B cell (primary cell): ENCODE measurements around the gene PPP2R2C. TPM values are rescaled to one million over a fixed set of nuclear protein-coding genes. Genes with fewer than 3 reads are reported as not detected.

Experiments used
- ATAC-seq: fragments of 200-7000 bp; cut with Tn5 transposase; one replicate; pipeline ENCODE4 v1.10.0; 2021; ENCODE audit warnings: low read depth, mild to moderate bottlenecking, moderate number of reproducible peaks, moderate library complexity
- CTCF ChIA-PET: fragments of 350-600 bp; sonication (Branson Sonifier 250); formaldehyde crosslinking; loops from one replicate; lab custom pipeline; 2021; ENCODE audit warnings: antibody characterized with exemption, inconsistent platforms; lab: Charles Lee
- POLR2A ChIA-PET: fragments of 350-600 bp; sonication (Branson Sonifier 250); formaldehyde crosslinking; loops from one replicate; lab custom pipeline; 2021; ENCODE audit warnings: antibody characterized with exemption; lab: Charles Lee
- DNase-seq: peaks from one replicate; pipeline ENCODE4 v3.0.0; 2013
- H2AFZ ChIP-seq: 2 replicates; pipeline ENCODE4 v1.6.1; 2012; ENCODE audit warnings: mild to moderate bottlenecking, low read depth, low read length; ENCODE audit not compliant: insufficient read depth, poor library complexity, severe bottlenecking
- H3K27ac ChIP-seq, 2 donors: 1 replicate in 1 of 2; 2 replicates in 1 of 2; pipeline ENCODE4 v1.5.1; 2012 to 2013; ENCODE audit warnings: low read length in 2 of 2, mild to moderate bottlenecking in 2 of 2, moderate library complexity in 1 of 2
- H3K27me3 ChIP-seq, 4 experiments: fragments of 200-600 bp in 1 of 4; sonication (generic) in 1 of 4; replicated peaks in 1 of 4; 1 replicate in 2 of 4; 2 replicates in 2 of 4; pipeline versions ENCODE4 v1.6.1 to v1.7.0; 2013 to 2016; ENCODE audit warnings: low read length in 3 of 4, mild to moderate bottlenecking in 2 of 4, mixed read lengths in 1 of 4, moderate library complexity in 1 of 4; ENCODE audit not compliant: insufficient read depth in 4 of 4, control insufficient read depth in 3 of 4; ENCODE audit errors: control extremely low read depth in 1 of 4
- H3K36me3 ChIP-seq, 2 experiments: replicated peaks in 1 of 2; 1 replicate in 1 of 2; 2 replicates in 1 of 2; pipeline versions ENCODE4 v1.6.1 to v1.7.1; 2013; ENCODE audit warnings: low read length in 1 of 2; ENCODE audit not compliant: insufficient read depth in 2 of 2, control insufficient read depth in 1 of 2; ENCODE audit errors: control extremely low read depth in 1 of 2, extremely low read depth in 1 of 2
- H3K4me1 ChIP-seq, 2 donors: fragments of 200-600 bp in 1 of 2; sonication (generic) in 1 of 2; 1 replicate in 1 of 2; 2 replicates in 1 of 2; pipeline versions ENCODE4 v1.5.1 to v1.6.1; 2013 to 2017; ENCODE audit warnings: low read length in 2 of 2; ENCODE audit not compliant: control insufficient read depth in 2 of 2, insufficient read depth in 2 of 2
- H3K4me2 ChIP-seq: replicated peaks from 2 replicates; pipeline ENCODE3; 2012; ENCODE audit warnings: mild to moderate bottlenecking, low read depth, low read length; ENCODE audit not compliant: poor library complexity, severe bottlenecking
- H3K4me3 ChIP-seq, 5 experiments: fragments of 200-600 bp in 1 of 5; sonication (generic) in 1 of 5; 1 replicate in 3 of 5; 2 replicates in 2 of 5; pipeline versions ENCODE4 v1.5.1 to v1.7.0; 2011 to 2016; ENCODE audit warnings: low read length in 4 of 5, mild to moderate bottlenecking in 4 of 5, low read depth in 2 of 5, control low read depth in 1 of 5, moderate library complexity in 1 of 5; ENCODE audit not compliant: insufficient read depth in 1 of 5; ENCODE audit errors: control extremely low read depth in 1 of 5, extremely low read depth in 1 of 5
- H3K79me2 ChIP-seq: fragments of 200-600 bp; sonication (generic); one replicate; pipeline ENCODE4 v1.6.0; 2016; ENCODE audit warnings: low read length; ENCODE audit not compliant: control insufficient read depth, insufficient read depth
- H3K9ac ChIP-seq: fragments of 200-600 bp; sonication (generic); 2 replicates; pipeline ENCODE4 v1.6.1; 2017; ENCODE audit warnings: mild to moderate bottlenecking, low read length, moderate library complexity
- H3K9me3 ChIP-seq, 3 donors: one replicate each; pipeline versions ENCODE4 v1.6.1 to v1.7.1; 2013; ENCODE audit warnings: low read length in 2 of 3; ENCODE audit not compliant: control insufficient read depth in 2 of 3, insufficient read depth in 1 of 3; ENCODE audit errors: control extremely low read depth in 1 of 3
- H4K20me1 ChIP-seq: 2 replicates; pipeline ENCODE4 v1.6.0; 2012; ENCODE audit warnings: mild to moderate bottlenecking, low read length; ENCODE audit not compliant: insufficient read depth, control insufficient read depth, poor library complexity, severe bottlenecking
- H3K27ac Mint-ChIP-seq: one replicate; pipeline ENCODE4 v1.8.0; 2021; ENCODE audit warnings: mixed read lengths
- H3K27me3 Mint-ChIP-seq: one replicate; pipeline ENCODE4 v1.8.0; 2021; ENCODE audit warnings: mixed read lengths
- H3K4me1 Mint-ChIP-seq: one replicate; pipeline ENCODE4 v1.8.0; 2021; ENCODE audit warnings: mixed read lengths
- H3K4me3 Mint-ChIP-seq: one replicate; pipeline ENCODE4 v1.8.0; 2021; ENCODE audit warnings: mixed read lengths
- H3K9me3 Mint-ChIP-seq: one replicate; pipeline ENCODE4 v1.8.0; 2022; ENCODE audit warnings: mixed read lengths; ENCODE audit not compliant: insufficient read depth
- CTCF ChIP-seq: fragments of 200-600 bp; IDR thresholded peaks from one replicate; pipeline ENCODE4 v1.8.0; 2022; ENCODE audit warnings: antibody characterized with exemption, mild to moderate bottlenecking
- EZH2 ChIP-seq: IDR thresholded peaks from 2 replicates; pipeline ENCODE4 v1.6.1; 2012; ENCODE audit warnings: borderline replicate concordance, low read depth, mild to moderate bottlenecking, moderate library complexity, low read length; ENCODE audit not compliant: insufficient read depth, poor library complexity, severe bottlenecking
- WGBS: methylation state at CpG from one replicate; pipeline ENCODE4 v1.1.5; 2013; ENCODE audit warnings: missing lambda C conversion rate; ENCODE audit not compliant: insufficient coverage; 5-methylcytosine and 5-hydroxymethylcytosine counted together
- intact Hi-C: fragments of 100-400 bp; cut with micrococcal nuclease; formaldehyde crosslinking; loops from one replicate; pipeline ENCODE4 v1.10.0; 2022
- polyA plus RNA-seq: library from polyadenylated mRNA; depleted of rRNA; stranded (reverse); fragments of >200 nt; gene quantifications from 2 replicates; pipeline ENCODE4 v1.2.3, GENCODE V29; 2012
- total RNA-seq, 2 donors: library from RNA; stranded (reverse); fragments of 120-200 nt in 1 of 2; gene quantifications; 1 replicate in 1 of 2; 2 replicates in 1 of 2; pipeline versions ENCODE4 v1.2.3 to v1.2.4, GENCODE V29; 2013 to 2022

Gene PPP2R2C
- total and polyA plus RNA-seq, 2 donors (not counting 1 experiment from before 2014, with no cell fraction given), result not detected

- TF ChIP-seq EZH2 (no peak), CTCF (no peak)
- Histone ChIP-seq H3K27me3 (no peaks in the 10 kb centered on the region), H4K20me1 (no peaks in the 10 kb centered on the region), H3K36me3 (no peaks in the 10 kb centered on the region), H3K79me2 (no peaks in the 10 kb centered on the region), H3K4me2 (no peak overlapping the region), H3K4me3 (no peak overlapping the region), H3K4me1 (no peaks in the 10 kb centered on the region), H3K9me3 (peaks cover 0 to 4% (median 0%) of the 10 kb centered on the region in 3 donors), H2AFZ (no peak overlapping the region), H3K9ac (no peak overlapping the region), H3K27ac (no peak overlapping the region)
- Mint-ChIP-seq H3K9me3 (no peaks in the 10 kb centered on the region), H3K27me3 (peaks cover under 1% of the 10 kb centered on the region), H3K27ac (no peak overlapping the region), H3K4me3 (no peak overlapping the region), H3K4me1 (no peaks in the 10 kb centered on the region)
- intact Hi-C loops, result no loop called here
- WGBS, result 89% methylated on average over 9 of the region's 11 CpGs
- POLR2A ChIA-PET, result no interaction called here
- ATAC-seq (no peak), DNase-seq (no peak)
- CTCF ChIA-PET, result no interaction called here
Measured at GRCh38 chr4:6300359-6300758, 172.1 kb downstream of the PPP2R2C start.

DNA sequence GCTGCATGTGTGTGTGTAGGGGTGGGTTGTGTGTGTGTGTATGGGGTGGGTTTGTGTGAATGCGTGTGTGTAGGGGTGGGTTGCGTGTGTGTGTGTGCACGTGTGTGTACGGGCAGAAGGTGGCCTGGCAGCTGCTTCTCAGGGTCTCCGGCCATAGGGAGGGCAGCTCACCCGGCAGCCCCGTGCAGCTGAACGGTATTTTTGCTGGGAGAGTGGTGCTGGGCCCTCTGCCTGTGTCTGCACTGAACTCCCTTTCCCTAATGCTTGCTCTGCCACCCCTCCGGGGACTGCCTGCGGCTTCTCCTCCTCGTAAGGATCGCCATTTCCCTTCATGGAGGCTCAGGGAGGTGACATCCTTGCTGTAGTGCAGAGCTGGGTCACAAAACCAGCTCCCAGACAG is 172.5 kb downstream of the PPP2R2C start:
- no peaks in the 10 kb centered on the region for H3K9me3 Mint-ChIP-seq
- H3K27ac Mint-ChIP-seq, result no peak overlapping the region
- H3K4me3 Mint-ChIP-seq, result no peak overlapping the region
- DNase-seq (no peak), ATAC-seq (no peak)
- WGBS, result 92% methylated on average over 7 of the region's 12 CpGs
- Histone ChIP-seq H3K27me3 (no peaks in the 10 kb centered on the region), H4K20me1 (no peaks in the 10 kb centered on the region), H3K79me2 (no peaks in the 10 kb centered on the region), H3K4me1 (no peaks in the 10 kb centered on the region), H3K4me2 (no peak overlapping the region), H3K9me3 (peaks cover 0 to 4% (median 0%) of the 10 kb centered on the region in 3 donors), H3K36me3 (no peaks in the 10 kb centered on the region), H3K9ac (no peak overlapping the region), H3K27ac (no peak overlapping the region), H3K4me3 (no peak overlapping the region), H2AFZ (no peak overlapping the region)
- intact Hi-C loops, result no loop called here
- CTCF ChIA-PET, result no interaction called here
- no peaks in the 10 kb centered on the region for H3K27me3 Mint-ChIP-seq
- no peak for TF ChIP-seq CTCF
- no peak for TF ChIP-seq EZH2
- no peaks in the 10 kb centered on the region for H3K4me1 Mint-ChIP-seq
- POLR2A ChIA-PET, result no interaction called here
